GM19240 (cell line): Measurements from ENCODE around the gene TUB.
A peak's percentile ranks its signal among the peaks of the same experiment; 100 is the strongest.

Experiments
- DNase-seq: peaks from one replicate; pipeline ENCODE4 v3.0.0; 2011; ENCODE audit warnings: low spot score; ENCODE audit not compliant: insufficient read length

The TUB gene

DNA sequence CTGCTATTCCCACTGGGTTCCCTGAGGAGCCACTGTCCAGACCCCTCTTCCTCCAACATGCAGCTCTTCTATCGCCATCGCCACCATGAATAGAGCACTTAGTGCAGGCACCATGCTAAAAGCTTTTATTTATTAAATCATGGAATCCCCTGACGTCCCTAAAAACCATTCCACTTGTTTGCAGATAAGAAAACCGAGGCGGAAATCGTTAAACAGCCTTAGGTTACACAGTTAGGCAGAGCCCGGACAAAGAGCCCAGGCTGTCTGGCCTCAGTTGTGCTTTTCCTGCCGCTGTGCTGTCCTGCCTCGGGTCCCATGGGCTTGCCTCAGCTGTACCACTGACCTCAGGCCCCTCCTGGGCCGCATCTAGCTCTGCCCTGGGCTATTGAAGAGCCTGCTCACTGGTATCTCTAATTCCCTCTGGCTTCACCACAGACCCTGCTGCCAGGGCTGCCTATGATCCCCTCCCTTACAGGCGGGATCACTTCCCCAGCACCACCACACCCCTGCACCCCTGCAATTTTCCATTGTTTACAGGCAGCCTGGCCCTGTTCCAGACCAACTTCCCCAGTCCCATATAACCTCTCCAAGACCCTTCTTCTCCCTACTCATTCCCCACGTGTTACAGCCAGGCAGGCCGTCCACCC lies 13.0 kb upstream of the TUB start:
- no peak for DNase-seq

- DNase-seq, result no peak
Measured at GRCh38 chr11:8068605-8069221, 12.3 kb upstream of the TUB start.

DNA sequence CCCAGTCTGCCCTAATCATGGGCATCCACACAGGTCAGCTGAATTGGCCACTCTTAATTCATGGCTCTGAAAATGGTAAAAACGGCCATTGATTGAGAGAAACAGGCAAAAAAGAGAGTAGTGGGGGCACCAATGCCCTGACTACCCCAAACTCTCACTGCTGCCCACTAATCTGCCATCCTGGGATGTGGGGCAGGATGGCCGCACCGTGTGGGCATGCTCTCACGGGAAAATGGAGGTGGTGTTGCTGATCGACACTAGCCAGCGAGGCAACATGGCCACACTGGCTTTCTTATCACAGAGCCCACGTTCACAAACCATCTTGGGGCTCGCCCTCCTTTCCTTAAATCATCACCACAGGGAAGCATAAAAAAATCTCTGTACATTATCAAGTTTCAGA lies 11.2 kb upstream of the TUB start:
- no peak for DNase-seq

- peak; percentile 35 for DNase-seq
Measured at GRCh38 chr11:8070417-8071115, 10.4 kb upstream of the TUB start.

DNA sequence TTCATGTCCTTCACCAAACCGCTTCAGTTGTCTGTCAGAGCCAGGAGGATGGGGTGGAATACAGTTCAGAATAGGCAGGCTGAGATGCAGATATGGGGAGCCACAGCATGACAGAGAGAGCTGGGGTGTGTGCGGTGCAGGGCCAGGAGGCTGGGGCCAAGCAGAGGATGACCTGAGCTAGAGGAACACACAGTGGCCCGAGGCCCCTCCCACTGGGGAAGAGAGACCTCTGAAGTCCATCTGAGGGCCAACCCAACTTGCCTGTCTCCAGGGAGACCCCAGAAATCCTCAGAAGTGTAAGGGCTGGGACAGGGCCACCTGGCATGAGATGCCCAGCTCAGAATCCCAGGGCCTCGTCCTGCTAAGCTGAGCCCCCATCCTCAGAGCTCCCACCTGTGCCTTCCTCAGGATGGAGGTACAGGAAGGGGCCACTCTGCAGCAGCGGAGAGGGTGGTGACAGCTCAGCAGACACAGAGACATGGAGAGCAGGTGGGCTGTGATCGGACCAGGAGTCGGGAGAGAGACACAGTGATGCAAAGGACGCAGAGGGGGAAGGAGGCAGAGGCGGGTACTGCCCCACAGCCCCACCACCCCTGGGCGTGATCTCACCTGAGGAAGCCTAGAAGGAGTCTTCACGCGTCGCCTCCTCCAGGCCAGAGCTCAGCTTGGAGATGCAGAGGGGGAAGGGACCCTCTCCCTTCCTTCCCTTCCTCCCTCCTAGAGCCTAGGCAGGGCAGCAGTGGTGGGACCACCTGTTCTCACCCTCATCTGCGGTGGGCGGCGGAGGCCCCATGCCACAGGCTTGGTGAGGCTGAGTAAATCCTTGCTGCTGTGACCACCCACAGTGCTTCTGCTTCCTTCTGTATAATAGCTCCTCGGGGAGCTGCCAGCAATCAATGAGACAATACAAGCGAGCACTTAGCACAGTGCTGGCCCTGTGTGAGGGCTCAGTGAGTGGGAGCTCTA lies 9.1 kb upstream of the TUB start:
- DNase-seq, result no peak

DNA sequence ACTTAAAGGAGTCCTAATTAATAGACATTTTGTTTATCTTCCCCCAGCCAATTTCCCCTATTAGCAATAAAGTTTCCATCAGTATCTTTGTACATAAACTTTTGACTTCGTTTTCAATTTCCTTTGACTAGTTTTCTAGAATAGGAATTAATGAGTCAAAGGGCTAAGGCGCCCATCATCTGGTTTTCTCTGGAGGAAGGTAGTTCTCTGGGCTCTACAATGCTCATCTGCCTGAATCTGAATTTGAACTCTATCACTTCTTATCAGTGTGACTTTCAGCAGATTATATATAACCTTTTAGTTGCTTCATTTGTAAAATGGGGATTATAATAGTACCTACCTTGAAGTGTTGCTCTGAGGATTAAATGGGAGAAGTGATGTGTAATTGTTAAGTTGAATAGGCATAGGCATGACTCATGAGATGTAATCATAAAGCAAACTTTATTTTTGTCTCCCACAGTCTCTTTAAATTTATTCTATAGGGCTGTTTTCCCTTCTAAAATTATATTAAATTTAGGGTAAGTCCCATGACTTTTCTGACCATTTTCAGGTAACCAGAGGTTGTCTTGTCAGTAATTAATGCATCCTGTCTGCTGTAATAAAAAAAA lies 5.8 kb upstream of the TUB start:
- no peak for DNase-seq

DNA sequence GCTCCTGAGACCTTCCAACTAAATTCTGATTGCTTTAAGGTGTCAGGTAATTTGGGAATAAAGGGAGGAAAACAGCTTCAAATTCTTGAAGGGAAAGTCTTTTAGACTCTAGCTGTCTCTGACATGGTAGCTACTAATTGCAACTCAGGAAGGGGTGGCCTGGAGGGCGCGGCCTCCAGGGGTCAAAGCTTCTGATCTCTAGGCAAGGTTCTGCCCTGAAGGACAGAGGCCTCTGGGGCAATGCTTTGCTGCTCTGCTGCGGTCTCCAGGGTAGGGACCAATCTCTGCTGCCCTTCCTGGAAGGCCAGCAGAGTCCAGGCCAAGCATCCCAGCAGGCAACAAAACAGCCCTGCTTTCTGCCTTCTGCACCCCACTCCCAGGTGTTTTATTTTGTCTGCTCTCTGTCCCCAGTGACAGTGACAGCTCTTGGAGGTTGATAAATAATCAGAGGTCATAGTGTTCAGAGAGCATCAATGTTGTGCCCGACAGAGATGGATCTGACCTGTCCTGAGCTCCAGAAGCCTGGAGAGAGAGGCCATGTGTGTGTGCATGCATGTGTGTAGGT lies 1.8 kb upstream of the TUB start:
- no peak for DNase-seq

DNA sequence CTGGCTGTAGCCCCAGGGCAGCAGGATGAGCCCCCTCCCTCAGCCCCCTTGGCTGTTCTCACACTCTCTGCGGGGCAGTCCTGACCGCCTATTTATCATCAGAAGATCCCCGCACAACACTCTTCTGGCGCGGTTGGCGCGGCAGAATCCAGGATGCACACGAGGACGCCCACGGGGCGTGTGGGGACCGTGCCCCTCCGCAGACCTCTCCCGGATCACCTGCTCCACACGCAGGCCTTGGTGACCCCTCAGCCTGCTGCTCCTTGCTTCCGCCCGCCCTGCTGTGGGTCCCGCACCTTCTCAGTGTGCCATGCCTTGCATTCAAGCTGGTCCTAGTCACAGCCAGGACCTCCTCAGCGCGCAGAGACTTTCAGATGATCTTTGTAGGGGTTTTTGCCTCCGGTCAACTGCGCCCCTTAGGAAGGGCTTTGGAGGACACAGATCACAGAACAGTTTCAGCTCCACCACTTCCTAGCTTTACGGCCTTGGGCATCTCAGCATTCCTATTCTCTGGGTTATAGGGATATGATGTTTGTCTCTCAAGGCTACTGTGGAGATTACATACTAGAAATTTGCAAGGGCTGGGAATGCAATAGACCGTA lies 841 bp upstream of the TUB start:
- no peak for DNase-seq

DNA sequence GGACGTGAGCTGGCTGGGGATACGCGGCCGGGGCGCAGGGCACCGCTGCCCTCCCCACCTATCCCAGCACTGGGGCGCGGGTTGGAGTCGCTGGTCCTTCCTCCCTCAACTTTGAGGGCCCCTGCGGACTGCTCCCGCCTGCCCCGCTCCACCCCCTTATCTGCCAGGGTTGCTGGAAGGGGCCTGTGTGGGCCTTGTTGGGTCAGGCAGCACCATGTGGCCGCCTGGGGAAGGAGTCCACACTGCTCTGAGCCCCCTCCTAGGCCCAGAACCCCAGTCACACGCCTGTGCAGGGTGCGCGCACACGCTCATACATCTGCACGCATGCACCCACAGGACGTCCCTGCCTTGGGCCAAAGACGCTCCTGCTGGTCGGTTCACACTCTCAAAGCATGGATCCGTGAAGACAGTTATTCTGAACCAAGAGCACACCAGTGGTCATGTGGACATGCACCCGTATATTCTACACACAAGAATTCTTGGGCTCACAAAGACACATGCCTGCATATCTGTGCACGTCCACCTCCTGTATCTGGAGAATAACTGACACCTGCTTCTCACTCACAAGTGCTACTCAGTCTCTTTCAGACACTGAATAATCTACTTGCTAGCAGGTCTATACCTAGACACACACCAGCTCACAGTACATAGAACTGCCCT lies 710 bp downstream of the TUB start:
- DNase-seq, result no peak

DNA sequence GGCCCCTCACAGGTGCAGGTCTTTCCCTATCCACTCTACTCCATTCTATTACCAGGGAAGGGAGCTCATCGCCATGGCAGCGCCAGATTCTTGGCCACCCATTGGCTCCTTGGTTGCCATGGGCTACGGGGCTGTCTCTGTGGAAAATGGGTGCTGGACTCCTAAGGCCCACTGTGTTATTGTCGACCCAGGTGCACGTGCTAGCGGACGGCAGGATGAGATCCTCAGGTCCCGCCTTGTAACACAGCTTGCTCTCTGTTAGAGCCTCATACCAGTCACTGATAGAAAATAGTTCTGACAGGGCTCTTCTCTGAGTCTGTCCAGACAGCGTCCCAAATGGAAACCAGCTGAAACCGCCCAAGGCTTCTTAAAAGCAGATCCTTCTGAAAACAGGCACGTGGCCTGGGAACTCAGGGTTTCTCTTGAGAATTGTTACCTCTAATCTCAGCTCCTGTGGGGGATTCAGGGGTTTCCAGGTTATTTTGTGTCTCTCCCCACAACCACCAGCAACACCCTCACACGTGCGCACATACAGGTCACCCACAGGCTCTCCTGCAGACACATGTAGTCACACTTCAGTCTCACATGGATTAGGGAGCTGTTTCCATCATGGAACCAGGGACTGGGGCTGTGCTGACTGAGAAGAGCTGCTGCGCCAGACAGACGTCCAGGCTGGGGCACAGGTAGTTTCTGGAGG lies 1.5 kb downstream of the TUB start:
- no peak for DNase-seq

DNA sequence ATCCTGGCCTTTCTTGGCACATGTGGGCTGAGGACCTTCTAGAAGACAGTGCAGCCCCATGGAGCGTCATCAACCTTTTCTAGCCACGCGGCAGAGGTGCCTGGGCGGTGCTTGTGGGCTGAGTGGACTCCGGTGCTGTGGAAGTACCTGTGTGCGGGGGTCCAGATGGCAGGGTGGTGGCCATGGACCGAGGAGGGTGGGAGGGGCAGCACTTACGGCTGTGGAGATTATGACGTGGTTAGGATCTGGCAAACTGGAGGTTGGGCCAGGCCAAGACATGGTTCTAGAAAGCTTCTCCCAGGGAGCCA lies 2.0 kb downstream of the TUB start:
- DNase-seq, result no peak

DNA sequence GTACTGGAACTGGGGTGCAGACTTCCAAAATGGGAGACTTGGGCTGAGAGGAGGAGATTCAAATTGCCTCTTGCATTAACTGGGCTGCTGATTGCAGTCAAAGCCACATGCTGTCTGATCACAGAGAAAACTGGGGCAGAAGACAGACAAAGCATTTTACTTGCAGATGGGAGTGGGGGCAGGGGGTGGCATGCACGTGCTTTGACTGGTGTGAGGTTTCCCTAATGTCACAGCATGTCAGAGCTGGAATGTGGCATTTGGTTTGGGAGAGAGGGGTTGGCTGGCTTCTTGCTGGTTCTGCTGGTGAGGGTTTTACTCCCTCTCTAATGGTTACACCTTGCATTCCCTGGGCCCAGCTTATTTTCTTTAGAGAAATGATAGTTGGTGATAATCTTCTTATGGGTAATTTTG lies 2.9 kb downstream of the TUB start:
- no peak for DNase-seq

DNA sequence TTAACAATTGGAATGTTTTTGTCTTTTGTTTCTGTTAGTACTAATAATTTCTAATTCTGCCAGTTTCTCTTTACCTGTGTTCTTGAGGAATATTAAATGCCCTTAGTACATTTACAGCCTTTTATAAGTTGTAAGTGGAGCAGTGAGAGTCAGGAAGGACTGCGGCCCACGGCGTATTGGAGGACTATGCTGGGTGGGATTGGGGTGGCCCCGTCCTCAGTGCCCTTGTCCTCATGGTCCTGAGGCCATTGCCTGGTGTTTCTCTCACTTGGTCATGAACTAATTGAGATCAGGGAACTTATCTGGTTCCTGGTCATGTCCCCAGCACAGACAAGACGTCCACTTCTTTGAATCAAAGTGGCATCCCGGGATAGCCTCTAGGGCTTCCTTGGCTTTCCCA lies 3.3 kb downstream of the TUB start:
- no peak for DNase-seq

- DNase-seq, result no peak
Measured at GRCh38 chr11:8085011-8085645, 4.1 kb downstream of the TUB start.

DNA sequence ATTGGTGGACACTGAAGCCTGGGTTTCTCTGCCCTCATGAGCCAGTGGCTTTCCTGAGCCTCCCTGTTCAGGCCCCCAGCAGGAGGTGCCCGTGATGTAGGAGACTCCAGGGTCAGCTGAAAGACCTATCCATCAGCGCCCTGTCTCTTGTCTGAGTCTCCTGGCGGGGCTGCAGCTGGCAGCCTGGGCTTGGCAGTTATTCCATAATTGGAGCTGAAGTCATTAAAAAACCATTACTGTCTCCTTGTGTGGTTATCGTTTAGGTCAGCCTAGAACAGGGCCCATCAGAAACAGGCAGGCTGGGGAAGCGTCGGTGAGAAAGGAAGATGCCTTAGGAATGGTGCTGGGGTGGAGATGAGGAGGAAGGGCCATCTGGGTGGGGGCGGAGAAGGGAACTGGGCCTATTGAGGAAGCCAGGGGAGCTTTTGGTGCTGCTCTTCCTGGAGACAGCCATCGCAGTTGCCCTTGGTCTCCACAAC lies 5.0 kb downstream of the TUB start:
- no peak for DNase-seq

- no peak for DNase-seq
Measured at GRCh38 chr11:8086571-8086970, 5.6 kb downstream of the TUB start.

DNA sequence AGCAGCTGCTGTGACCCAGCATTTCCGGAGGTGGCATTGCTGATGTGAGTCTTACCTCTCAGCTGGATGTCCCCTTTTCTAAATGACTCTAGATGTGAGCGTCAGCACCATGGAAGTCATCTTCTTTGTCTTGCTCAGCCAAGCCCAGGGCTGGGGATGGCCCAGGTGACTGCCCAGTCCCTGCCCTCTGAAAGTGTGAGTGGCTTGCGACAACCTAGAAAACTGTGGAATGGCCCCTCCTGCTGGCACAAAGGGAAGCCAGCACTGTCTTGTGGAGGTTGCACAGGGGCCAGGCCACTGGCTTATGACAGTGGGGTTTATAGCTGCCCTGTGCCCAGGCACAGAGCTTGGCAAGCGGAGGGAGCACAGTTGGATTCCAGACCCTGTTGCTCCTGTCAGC lies 6.2 kb downstream of the TUB start:
- no peak for DNase-seq

DNA sequence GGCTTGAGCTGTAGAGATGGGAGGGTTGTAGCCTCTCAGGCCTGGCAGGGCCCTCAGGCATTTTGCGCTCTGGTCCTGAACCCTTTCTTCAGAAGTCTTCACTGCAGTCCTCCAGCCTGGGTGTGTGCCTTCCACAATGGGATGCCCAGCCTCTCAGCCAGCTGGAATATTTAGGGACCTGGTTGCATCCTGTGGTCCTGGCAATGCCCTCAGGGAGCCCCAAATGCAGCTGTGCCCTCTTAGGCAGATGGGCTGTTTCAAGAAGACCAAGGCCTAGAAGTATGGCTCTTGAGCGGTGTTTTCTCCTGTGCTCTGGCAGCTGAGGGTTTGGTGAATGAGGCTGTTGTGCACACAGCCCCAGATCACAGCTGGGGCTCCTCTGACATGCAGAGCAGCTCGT lies 6.7 kb downstream of the TUB start:
- no peak for DNase-seq
